CD4-positive, alpha-beta memory T cell (primary cell): ENCODE results near the gene ZFPL1. TPM values are rescaled to one million over a fixed set of nuclear protein-coding genes. Genes with fewer than 3 reads are reported as not detected.

Source experiments
- CTCF ChIA-PET: fragments of 350-600 bp; sonication (Branson Sonifier 250); formaldehyde crosslinking; loops from one replicate; lab custom pipeline; 2021; ENCODE audit warnings: inconsistent platforms; ENCODE audit not compliant: partially characterized antibody; lab: Charles Lee
- POLR2A ChIA-PET: fragments of 350-600 bp; sonication (Branson Sonifier 250); formaldehyde crosslinking; loops from one replicate; lab custom pipeline; 2021; ENCODE audit not compliant: partially characterized antibody; lab: Charles Lee
- DNase-seq, 5 donors: peaks; one replicate each; pipeline versions ENCODE4 v3.0.0 to v3.0.0-alpha.2; 2020 to 2022; ENCODE audit warnings: mixed read lengths in 1 of 5
- H3K27ac ChIP-seq: one replicate; pipeline ENCODE4 v1.7.0; 2013; ENCODE audit warnings: low read depth, low read length
- H3K27me3 ChIP-seq: 2 replicates; pipeline ENCODE4 v1.7.0; 2013; ENCODE audit warnings: mild to moderate bottlenecking, low read length, moderate library complexity; ENCODE audit not compliant: insufficient read depth
- H3K36me3 ChIP-seq: 2 replicates; pipeline ENCODE4 v1.7.0; 2013; ENCODE audit warnings: mild to moderate bottlenecking, low read length, moderate library complexity; ENCODE audit not compliant: insufficient read depth
- H3K4me1 ChIP-seq: 2 replicates; pipeline ENCODE4 v1.7.0; 2013; ENCODE audit warnings: mild to moderate bottlenecking, low read length, moderate library complexity; ENCODE audit not compliant: insufficient read depth
- H3K4me3 ChIP-seq, 2 donors: one replicate each; pipeline ENCODE4 v1.7.0; 2013; ENCODE audit warnings: low read length in 2 of 2, mild to moderate bottlenecking in 1 of 2
- H3K9me3 ChIP-seq, 2 donors: one replicate each; pipeline ENCODE4 v1.7.0; 2013; ENCODE audit warnings: low read length in 2 of 2, control low read depth in 1 of 2; ENCODE audit not compliant: control insufficient read depth in 1 of 2
- H3K27ac Mint-ChIP-seq, 7 donors: one replicate each; pipeline ENCODE4 v1.8.0; 2020 to 2021; ENCODE audit warnings: mixed read lengths in 7 of 7, mild to moderate bottlenecking in 6 of 7, inconsistent platforms in 3 of 7, moderate library complexity in 3 of 7
- H3K27me3 Mint-ChIP-seq, 2 donors: one replicate each; pipeline ENCODE4 v1.8.0; 2020 to 2021; ENCODE audit warnings: mixed read lengths in 2 of 2
- H3K36me3 Mint-ChIP-seq, 2 donors: one replicate each; pipeline ENCODE4 v1.8.0; 2020 to 2021; ENCODE audit warnings: mixed read lengths in 2 of 2, inconsistent platforms in 1 of 2, mild to moderate bottlenecking in 1 of 2
- H3K4me1 Mint-ChIP-seq, 4 donors: one replicate each; pipeline ENCODE4 v1.8.0; 2020 to 2021; ENCODE audit warnings: mixed read lengths in 4 of 4, mild to moderate bottlenecking in 1 of 4
- H3K4me3 Mint-ChIP-seq, 8 donors: one replicate each; pipeline ENCODE4 v1.8.0; 2020 to 2021; ENCODE audit warnings: mixed read lengths in 8 of 8, mild to moderate bottlenecking in 7 of 8, moderate library complexity in 6 of 8, inconsistent platforms in 3 of 8
- H3K9me3 Mint-ChIP-seq, 8 donors: one replicate each; pipeline ENCODE4 v1.8.0; 2020 to 2021; ENCODE audit warnings: mixed read lengths in 8 of 8, mild to moderate bottlenecking in 5 of 8, inconsistent platforms in 3 of 8, moderate library complexity in 1 of 8
- intact Hi-C: fragments of 100-400 bp; cut with micrococcal nuclease; formaldehyde crosslinking; loops from one replicate; pipeline ENCODE4 v1.15.1; 2023
- polyA plus RNA-seq, 2 donors: library from polyadenylated mRNA; unstranded; fragments of 300-500 nt; fragmentation: Illumina TruSeq; gene quantifications; one replicate each; pipeline ENCODE4 v1.2.3, GENCODE V29; 2021
- total RNA-seq, 2 experiments: library from RNA; stranded (reverse); gene quantifications; one replicate each; pipeline ENCODE4 v1.2.3, GENCODE V29; 2021

Gene ZFPL1
- total and polyA plus RNA-seq, 4 experiments from 2014 or later: 28.7 to 51.9 (median 39.8) TPM

DNA sequence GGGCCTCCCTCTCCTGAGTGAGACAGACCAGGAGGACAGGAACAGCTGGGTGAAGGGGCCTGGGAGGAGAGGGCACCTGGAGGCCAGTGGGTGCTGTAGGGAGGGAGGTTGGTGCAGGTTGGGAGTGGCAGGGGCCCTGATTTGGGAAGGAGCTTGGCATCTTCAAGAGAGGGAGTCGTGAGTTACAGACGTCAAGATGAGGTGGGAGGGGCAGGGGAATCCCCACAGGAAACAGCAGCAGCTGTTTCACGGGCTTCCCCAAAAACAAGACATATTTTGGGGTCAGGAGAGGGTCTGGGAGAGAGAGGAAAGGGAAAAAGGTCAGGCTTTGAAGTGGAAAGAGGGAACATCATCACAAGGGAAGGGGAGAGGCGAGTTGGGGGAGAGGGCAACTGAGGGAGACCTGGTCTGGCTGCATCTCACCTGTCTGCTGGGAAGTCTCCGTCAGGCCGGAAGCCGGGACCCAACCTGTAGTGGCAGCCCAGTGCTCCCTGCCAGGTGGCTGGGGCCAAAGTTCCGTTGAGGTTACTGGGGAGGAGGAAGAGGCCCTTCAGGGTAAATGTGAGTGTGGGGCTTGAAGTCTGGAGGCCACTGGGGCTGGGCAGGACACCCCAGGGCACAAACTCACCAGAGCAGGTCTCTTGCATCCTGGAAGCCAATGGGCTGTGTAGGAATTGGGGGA lies 30.1 kb upstream of the ZFPL1 start:
- H3K4me3 ChIP-seq: no peak overlapping the region
- POLR2A ChIA-PET: interaction anchor here (1.0 to 1.7 kb wide), 3 partner anchors 13 to 64 kb away, joined by 3 to 14 read pairs (median 4); partner anchors contain the start of genes SAC3D1 and ZNHIT2

DNA sequence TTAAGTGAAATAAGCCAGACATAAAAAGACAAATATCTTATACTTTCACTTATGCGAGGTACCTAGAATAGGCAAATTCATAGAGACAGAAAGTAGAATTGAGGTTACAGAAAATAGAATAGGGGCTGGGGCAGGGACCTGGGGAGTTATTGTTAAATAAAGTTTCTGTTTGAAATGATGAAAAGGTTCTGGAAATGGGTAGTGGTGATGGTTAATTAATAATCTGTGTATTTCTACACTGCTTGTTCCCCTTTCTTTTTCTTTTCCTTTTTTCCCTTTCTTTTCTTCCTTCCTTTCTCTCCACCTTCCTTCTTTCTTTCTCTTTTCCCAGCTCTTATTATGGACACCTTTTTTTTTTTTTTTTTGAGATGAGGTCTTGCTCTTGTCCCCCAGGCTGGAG lies 28.5 kb upstream of the ZFPL1 start:
- CTCF ChIA-PET: interaction anchor here (1.4 to 1.5 kb wide), 2 partner anchors 15 to 55 kb away, joined by 3 read pairs; partner anchors contain the start of gene SAC3D1
- no peaks in the 10 kb centered on the region for H3K36me3 Mint-ChIP-seq
- no peak overlapping the region for H3K4me3 Mint-ChIP-seq
- intact Hi-C loops: no loop called here
- H3K27ac ChIP-seq: no peak overlapping the region
- peaks cover 10 to 14% (median 14%) of the 10 kb centered on the region in 4 donors for H3K4me1 Mint-ChIP-seq
- H3K4me1 ChIP-seq: peaks cover 23% of the 10 kb centered on the region
- no peaks in the 10 kb centered on the region for H3K36me3 ChIP-seq
- peak overlapping the region in 3 of 7 donors; percentile 13 to 75 (median 41) for H3K27ac Mint-ChIP-seq
- no peaks in the 10 kb centered on the region for H3K9me3 ChIP-seq
- DNase-seq: no peak
- no peaks in the 10 kb centered on the region for H3K27me3 Mint-ChIP-seq
- H3K27me3 ChIP-seq: no peaks in the 10 kb centered on the region
- POLR2A ChIA-PET: interaction anchor here (1.3 kb wide), 1 partner anchor 41 kb away, joined by 3 read pairs; the partner anchor contains the start of gene ARL2
- no peak overlapping the region for H3K4me3 ChIP-seq
- H3K9me3 Mint-ChIP-seq: no peaks in the 10 kb centered on the region

More for the DNA sequence above, 30.1 kb upstream of the ZFPL1 start:
- H3K27ac Mint-ChIP-seq: peak overlapping the region; percentile 76 to 96 (median 90)
- Histone ChIP-seq H3K27me3 (no peaks in the 10 kb centered on the region), H3K4me1 (peaks cover 16% of the 10 kb centered on the region), H3K36me3 (no peaks in the 10 kb centered on the region), H3K9me3 (no peaks in the 10 kb centered on the region), H3K27ac (peak overlapping the region; percentile 35)
- peak overlapping the region in 7 of 8 donors; percentile 56 to 85 (median 67) for H3K4me3 Mint-ChIP-seq
- H3K4me1 Mint-ChIP-seq: peaks cover 10 to 14% (median 14%) of the 10 kb centered on the region in 4 donors
- intact Hi-C loops: no loop called here
- H3K9me3 Mint-ChIP-seq: no peaks in the 10 kb centered on the region
- no peaks in the 10 kb centered on the region for H3K36me3 Mint-ChIP-seq
- CTCF ChIA-PET: interaction anchor here (0.9 kb wide), 1 partner anchor 40 kb away, joined by 3 read pairs; the partner anchor contains the start of gene ARL2
- H3K27me3 Mint-ChIP-seq: no peaks in the 10 kb centered on the region
- DNase-seq: peak; percentile 24 to 56 (median 38)

DNA sequence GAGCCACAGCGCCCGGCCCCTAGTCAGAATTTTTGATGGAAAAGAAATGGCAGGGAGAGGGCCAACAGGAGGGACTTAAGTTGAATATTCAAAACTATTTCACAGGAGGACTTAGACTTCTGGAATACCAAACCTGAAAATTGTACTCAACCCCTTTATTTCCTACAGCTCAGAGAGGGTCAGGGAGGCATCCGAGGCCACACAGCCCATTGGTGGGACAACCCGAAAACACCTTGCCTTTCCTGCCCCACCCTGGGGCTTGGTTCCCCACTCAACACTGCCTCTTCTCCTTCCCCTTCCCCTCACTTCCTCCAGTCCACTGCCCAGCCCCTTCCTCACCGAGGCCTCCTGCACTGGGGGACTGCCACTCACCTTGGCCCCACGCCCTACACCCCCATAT lies 27.0 kb upstream of the ZFPL1 start:
- H3K9me3 ChIP-seq: no peaks in the 10 kb centered on the region
- DNase-seq: no peak
- Mint-ChIP-seq H3K27ac (no peak overlapping the region), H3K4me1 (peaks cover 10 to 14% (median 14%) of the 10 kb centered on the region in 4 donors), H3K36me3 (no peaks in the 10 kb centered on the region), H3K4me3 (no peak overlapping the region), H3K9me3 (no peaks in the 10 kb centered on the region), H3K27me3 (peaks cover 0 to 3% of the 10 kb centered on the region in 2 donors)
- H3K4me3 ChIP-seq: no peak overlapping the region
- peaks cover 26% of the 10 kb centered on the region for H3K4me1 ChIP-seq
- intact Hi-C loops: no loop called here
- H3K36me3 ChIP-seq: no peaks in the 10 kb centered on the region
- POLR2A ChIA-PET: no interaction called here
- CTCF ChIA-PET: interaction anchor here (0.7 kb wide), 1 partner anchor 31 kb away, joined by 3 read pairs; no protein-coding TSS in a partner anchor
- no peaks in the 10 kb centered on the region for H3K27me3 ChIP-seq
- no peak overlapping the region for H3K27ac ChIP-seq

DNA sequence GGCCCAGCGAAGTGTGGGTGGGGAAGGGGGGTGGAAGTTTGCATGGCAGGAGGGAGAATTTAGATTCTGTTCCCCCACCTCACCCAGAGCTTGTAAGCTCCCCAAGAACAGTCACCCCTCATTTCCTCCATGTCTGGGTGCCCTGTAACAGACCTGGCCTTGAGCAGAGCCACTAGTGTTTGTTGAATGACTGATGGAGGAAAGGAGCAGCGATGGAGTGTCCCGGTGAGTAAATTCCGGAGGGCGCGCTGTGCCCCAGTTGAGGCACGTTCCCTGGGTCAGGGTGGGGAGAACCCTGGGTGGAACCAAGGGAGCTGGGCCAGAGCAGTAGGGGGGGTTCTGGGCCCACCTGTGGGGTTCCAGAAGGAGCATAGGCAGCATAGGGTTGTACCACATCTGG lies 26.5 kb upstream of the ZFPL1 start:
- no peak for DNase-seq
- no peaks in the 10 kb centered on the region for H3K36me3 ChIP-seq
- Mint-ChIP-seq H3K36me3 (no peaks in the 10 kb centered on the region), H3K4me3 (no peak overlapping the region), H3K4me1 (peaks cover 10 to 14% (median 14%) of the 10 kb centered on the region in 4 donors), H3K27ac (no peak overlapping the region), H3K9me3 (no peaks in the 10 kb centered on the region), H3K27me3 (peaks cover 0 to 3% of the 10 kb centered on the region in 2 donors)
- no peaks in the 10 kb centered on the region for H3K27me3 ChIP-seq
- H3K4me1 ChIP-seq: peaks cover 26% of the 10 kb centered on the region
- intact Hi-C loops: no loop called here
- H3K27ac ChIP-seq: no peak overlapping the region
- H3K4me3 ChIP-seq: no peak overlapping the region
- POLR2A ChIA-PET: no interaction called here
- H3K9me3 ChIP-seq: no peaks in the 10 kb centered on the region
- CTCF ChIA-PET: no interaction called here

DNA sequence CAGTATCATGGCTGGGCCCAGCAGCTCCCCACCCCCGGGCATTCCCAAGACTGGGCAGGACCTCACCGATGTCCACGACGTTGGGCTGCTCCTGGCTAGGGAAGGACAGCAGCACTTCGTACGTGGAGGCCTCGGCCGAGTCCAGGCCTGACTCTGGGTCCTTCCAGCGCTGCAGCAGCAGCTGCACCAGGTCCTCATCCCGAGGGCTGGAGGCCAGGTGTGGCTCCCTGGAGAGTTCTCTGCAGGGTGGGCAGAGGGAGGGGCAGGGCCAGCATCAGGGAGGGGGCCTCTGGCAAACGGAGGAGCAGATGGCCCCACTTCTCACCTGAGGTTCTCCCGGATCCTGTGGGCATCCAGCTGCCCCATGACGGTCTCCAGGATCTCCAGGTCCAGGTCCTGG lies 26.0 kb upstream of the ZFPL1 start:
- Histone ChIP-seq H3K36me3 (no peaks in the 10 kb centered on the region), H3K4me1 (peaks cover 26% of the 10 kb centered on the region), H3K27ac (no peak overlapping the region), H3K9me3 (no peaks in the 10 kb centered on the region), H3K4me3 (no peak overlapping the region), H3K27me3 (no peaks in the 10 kb centered on the region)
- H3K36me3 Mint-ChIP-seq: no peaks in the 10 kb centered on the region
- peaks cover 10 to 14% (median 14%) of the 10 kb centered on the region in 4 donors for H3K4me1 Mint-ChIP-seq
- intact Hi-C loops: no loop called here
- no peaks in the 10 kb centered on the region for H3K9me3 Mint-ChIP-seq
- DNase-seq: no peak
- H3K27me3 Mint-ChIP-seq: peaks cover 0 to 3% of the 10 kb centered on the region in 2 donors
- no peak overlapping the region for H3K27ac Mint-ChIP-seq
- POLR2A ChIA-PET: no interaction called here
- H3K4me3 Mint-ChIP-seq: no peak overlapping the region
- CTCF ChIA-PET: no interaction called here

DNA sequence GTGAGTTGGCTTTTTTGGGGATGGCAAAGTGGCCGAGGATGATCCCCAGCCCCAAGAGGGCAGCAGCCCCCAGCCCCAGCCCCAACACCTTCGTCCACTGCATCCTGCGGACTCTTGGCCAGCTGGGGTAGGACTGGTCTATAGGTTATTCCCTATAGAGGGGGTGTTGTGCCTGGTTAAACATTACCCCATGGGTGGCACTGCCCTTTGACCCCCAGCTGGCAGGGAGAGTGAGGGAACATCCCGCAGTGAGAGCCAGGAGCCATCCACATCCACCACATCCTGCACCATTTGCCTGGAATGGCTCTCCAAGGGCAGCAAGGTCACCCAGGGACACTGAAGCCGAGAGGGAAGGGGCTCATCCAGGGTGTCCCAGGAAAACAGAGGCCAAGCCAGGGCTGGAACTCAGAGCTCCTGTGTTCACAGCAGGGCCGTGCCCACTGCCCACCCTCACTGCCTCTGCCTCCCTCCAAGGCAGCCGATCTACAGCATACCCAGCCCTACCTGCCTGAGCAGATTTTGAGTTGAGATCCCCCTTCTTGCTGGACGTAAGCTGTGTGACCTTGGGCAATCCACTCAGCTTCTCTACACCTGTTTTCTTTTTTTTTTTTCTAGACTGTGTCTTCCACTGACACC lies 25.5 kb upstream of the ZFPL1 start, which contains the start of gene NAALADL1:
Gene NAALADL1 (minus strand): TSS at position 135 of the 636 bp plus-strand sequence. CDS start 32 bp downstream, at position 103.
- no peaks in the 10 kb centered on the region for H3K9me3 Mint-ChIP-seq
- H3K4me1 ChIP-seq: peaks cover 22% of the 10 kb centered on the region
- peak within 1 kb of the TSS in 1 of 7 donors; percentile 26 for H3K27ac Mint-ChIP-seq
- no peak within 1 kb of the TSS for H3K27ac ChIP-seq
- CTCF ChIA-PET: no interaction called here
- H3K9me3 ChIP-seq: no peaks in the 10 kb centered on the region
- peaks cover 0 to 3% of the 10 kb centered on the region in 2 donors for H3K27me3 Mint-ChIP-seq
- no peaks in the 10 kb centered on the region for H3K36me3 Mint-ChIP-seq
- DNase-seq: no peak
- no peak within 1 kb of the TSS for H3K4me3 ChIP-seq
- no peaks in the 10 kb centered on the region for H3K27me3 ChIP-seq
- peaks cover 9 to 13% (median 11%) of the 10 kb centered on the region in 4 donors for H3K4me1 Mint-ChIP-seq
- POLR2A ChIA-PET: no interaction called here
- intact Hi-C loops: no loop called here
- H3K36me3 ChIP-seq: no peaks in the 10 kb centered on the region
- no peak within 1 kb of the TSS for H3K4me3 Mint-ChIP-seq

DNA sequence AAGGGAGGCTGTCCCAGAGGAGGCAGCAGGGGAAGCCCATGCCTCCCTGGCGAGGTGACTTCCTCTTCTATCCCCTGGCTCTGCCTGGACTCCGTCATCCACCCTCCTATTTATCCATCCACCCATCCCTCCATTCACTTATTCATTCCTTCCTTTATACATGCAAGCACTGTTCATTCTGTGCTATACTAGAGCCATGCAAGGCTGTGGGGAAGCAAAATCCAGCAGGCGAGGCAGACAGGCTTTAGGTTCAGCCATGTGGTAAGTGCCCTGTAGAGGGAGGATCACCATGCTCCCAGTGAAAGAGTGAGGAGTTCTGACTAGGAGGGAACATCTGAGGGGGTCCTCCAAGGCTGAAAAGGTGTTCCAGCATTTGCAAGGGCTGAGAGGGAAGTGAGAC lies 24.5 kb upstream of the ZFPL1 start:
- Mint-ChIP-seq H3K4me1 (peaks cover 0 to 3% (median 2%) of the 10 kb centered on the region in 4 donors), H3K36me3 (no peaks in the 10 kb centered on the region), H3K4me3 (no peak overlapping the region), H3K27ac (peak overlapping the region in 1 of 7 donors; percentile 26), H3K9me3 (no peaks in the 10 kb centered on the region), H3K27me3 (peaks cover 0 to 3% of the 10 kb centered on the region in 2 donors)
- intact Hi-C loops: no loop called here
- no peaks in the 10 kb centered on the region for H3K9me3 ChIP-seq
- ChIA-PET CTCF (interaction anchor here (1.1 kb wide), 2 partner anchors 47 to 256 kb away, joined by 3 read pairs; no protein-coding TSS in a partner anchor), POLR2A (no interaction called here)
- DNase-seq: no peak
- H3K27me3 ChIP-seq: no peaks in the 10 kb centered on the region
- no peak overlapping the region for H3K27ac ChIP-seq
- H3K36me3 ChIP-seq: no peaks in the 10 kb centered on the region
- H3K4me3 ChIP-seq: no peak overlapping the region
- H3K4me1 ChIP-seq: peaks cover 12% of the 10 kb centered on the region
